ENCODE data around the gene SRSF1. TPM values are rescaled to one million over a fixed set of nuclear protein-coding genes. Genes with fewer than 3 reads are reported as not detected.

Gene SRSF1
- total RNA-seq, 2 experiments from 2014 or later, result 115 to 121 TPM

DNA sequence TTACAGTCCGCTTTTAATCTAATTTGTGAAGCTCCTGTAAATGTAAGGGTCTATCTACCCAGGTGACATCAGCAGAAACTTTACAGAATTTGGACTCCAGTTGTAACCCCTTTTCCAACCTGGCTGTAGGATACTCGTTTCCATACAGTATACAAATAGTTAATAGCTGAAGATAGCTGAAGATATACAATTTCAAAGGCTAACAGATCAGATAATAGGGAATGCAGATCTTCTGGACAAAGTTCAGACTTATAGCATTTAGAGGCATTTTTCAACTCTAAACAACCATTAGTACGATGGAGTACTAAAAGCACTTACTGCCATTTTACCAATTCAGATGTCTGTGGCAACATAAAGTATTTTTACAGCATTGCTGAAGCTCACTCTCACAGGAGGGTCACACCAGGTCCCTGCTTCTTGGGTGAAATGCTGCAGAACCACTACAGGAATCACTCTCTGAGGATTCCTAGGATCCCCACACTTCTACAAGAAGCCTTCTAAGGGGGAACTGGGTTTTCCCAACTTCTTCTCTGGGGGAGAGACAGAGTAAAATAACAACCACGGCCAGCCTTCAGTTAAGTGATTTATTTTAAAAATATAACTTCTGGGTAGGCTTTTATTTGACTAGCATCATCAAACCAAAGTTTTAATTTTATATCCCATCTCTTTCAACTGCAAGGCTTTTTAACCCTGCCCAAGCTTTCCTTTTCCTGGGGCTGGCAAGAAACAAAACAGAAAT, 21.9 kb downstream of the SRSF1 start:
- intact Hi-C loops (cut with DNase I, micrococcal nuclease), result loop anchor here (5.0 kb wide), 3 partner anchors 33 to 367 kb away; partner anchors contain the start of genes DYNLL2 (in 1 of the 2) and SUPT4H1 (in 1 of the 2)
- H3K4me3 ChIP-seq (ENCODE audit: low read length), result no peak overlapping the region
- Mint-ChIP-seq H3K4me3 (peak overlapping the region; percentile 76), H3K27me3 (no peaks in the 10 kb centered on the region), H3K27ac (peak overlapping the region; percentile 76), H3K4me1 (ENCODE audit: low read depth) (peaks cover 86% of the 10 kb centered on the region), H3K9me3 (no peaks in the 10 kb centered on the region), H3K36me3 (ENCODE audit: low read depth) (peaks cover 75% of the 10 kb centered on the region)
- H3K27me3 ChIP-seq (ENCODE audit: control insufficient read depth in 1 of 2, insufficient read depth in 2 of 2, low read length in 2 of 2), result no peaks in the 10 kb centered on the region
- TF ChIP-seq, protein P1, sequence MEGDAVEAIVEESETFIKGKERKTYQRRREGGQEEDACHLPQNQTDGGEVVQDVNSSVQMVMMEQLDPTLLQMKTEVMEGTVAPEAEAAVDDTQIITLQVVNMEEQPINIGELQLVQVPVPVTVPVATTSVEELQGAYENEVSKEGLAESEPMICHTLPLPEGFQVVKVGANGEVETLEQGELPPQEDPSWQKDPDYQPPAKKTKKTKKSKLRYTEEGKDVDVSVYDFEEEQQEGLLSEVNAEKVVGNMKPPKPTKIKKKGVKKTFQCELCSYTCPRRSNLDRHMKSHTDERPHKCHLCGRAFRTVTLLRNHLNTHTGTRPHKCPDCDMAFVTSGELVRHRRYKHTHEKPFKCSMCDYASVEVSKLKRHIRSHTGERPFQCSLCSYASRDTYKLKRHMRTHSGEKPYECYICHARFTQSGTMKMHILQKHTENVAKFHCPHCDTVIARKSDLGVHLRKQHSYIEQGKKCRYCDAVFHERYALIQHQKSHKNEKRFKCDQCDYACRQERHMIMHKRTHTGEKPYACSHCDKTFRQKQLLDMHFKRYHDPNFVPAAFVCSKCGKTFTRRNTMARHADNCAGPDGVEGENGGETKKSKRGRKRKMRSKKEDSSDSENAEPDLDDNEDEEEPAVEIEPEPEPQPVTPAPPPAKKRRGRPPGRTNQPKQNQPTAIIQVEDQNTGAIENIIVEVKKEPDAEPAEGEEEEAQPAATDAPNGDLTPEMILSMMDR (IDR thresholded peaks at IDR 0.05), result no peak
- H3K4me1 ChIP-seq (ENCODE audit: insufficient read depth, low read length), result peaks cover 32% of the 10 kb centered on the region
- DNase-seq, result no peak
- ATAC-seq (ENCODE audit: poor library complexity), result no peak
- H3K36me3 ChIP-seq (ENCODE audit: insufficient read depth, low read length), result peaks cover 29% of the 10 kb centered on the region
- POLR2A ChIA-PET, result interaction anchor here (0.6 to 3.6 kb wide), 5 partner anchors 8 to 29 kb away, joined by 3 to 26 read pairs (median 5); partner anchors contain the start of genes CUEDC1 and SRSF1
- CTCF ChIA-PET, result interaction anchor here (0.9 to 2.1 kb wide), 6 partner anchors 10 to 93 kb away, joined by 3 to 8 read pairs (median 6); partner anchors contain the start of genes CUEDC1 and SRSF1
- H3K9me3 ChIP-seq (ENCODE audit: control insufficient read depth in 1 of 2, insufficient read depth in 1 of 2, low read length in 2 of 2), result no peaks in the 10 kb centered on the region
- H3K27ac ChIP-seq (ENCODE audit: low read depth in 1 of 2, low read length in 2 of 2), result peak overlapping the region in 1 of 2 donors; percentile 3

GRCh38 chr17:57984261-57984890, 22.7 kb downstream of the SRSF1 start:
- POLR2A ChIA-PET, result interaction anchor here (0.6 to 3.6 kb wide), 3 partner anchors 9 to 22 kb away, joined by 3 to 26 read pairs (median 12); partner anchors contain the start of gene SRSF1
- TF ChIP-seq, protein P1 (IDR thresholded peaks at IDR 0.05), result no peak
- Mint-ChIP-seq H3K27me3 (no peaks in the 10 kb centered on the region), H3K27ac (peak overlapping the region; percentile 76), H3K36me3 (ENCODE audit: low read depth) (peaks cover 83% of the 10 kb centered on the region), H3K9me3 (no peaks in the 10 kb centered on the region), H3K4me3 (peak overlapping the region; percentile 76), H3K4me1 (ENCODE audit: low read depth) (peaks cover 79% of the 10 kb centered on the region)
- no peak for ATAC-seq (ENCODE audit: poor library complexity)
- DNase-seq, result no peak
- Histone ChIP-seq H3K27ac (ENCODE audit: low read depth in 1 of 2, low read length in 2 of 2) (no peak overlapping the region), H3K27me3 (ENCODE audit: control insufficient read depth in 1 of 2, insufficient read depth in 2 of 2, low read length in 2 of 2) (no peaks in the 10 kb centered on the region), H3K4me3 (ENCODE audit: low read length) (no peak overlapping the region), H3K36me3 (ENCODE audit: insufficient read depth, low read length) (peaks cover 36% of the 10 kb centered on the region), H3K4me1 (ENCODE audit: insufficient read depth, low read length) (peaks cover 32% of the 10 kb centered on the region), H3K9me3 (ENCODE audit: control insufficient read depth in 1 of 2, insufficient read depth in 1 of 2, low read length in 2 of 2) (no peaks in the 10 kb centered on the region)
- CTCF ChIA-PET, result interaction anchor here (0.9 to 1.6 kb wide), 3 partner anchors 9 to 22 kb away, joined by 3 to 8 read pairs (median 4); partner anchors contain the start of gene SRSF1
- intact Hi-C loops (cut with DNase I, micrococcal nuclease), result no loop called here

DNA sequence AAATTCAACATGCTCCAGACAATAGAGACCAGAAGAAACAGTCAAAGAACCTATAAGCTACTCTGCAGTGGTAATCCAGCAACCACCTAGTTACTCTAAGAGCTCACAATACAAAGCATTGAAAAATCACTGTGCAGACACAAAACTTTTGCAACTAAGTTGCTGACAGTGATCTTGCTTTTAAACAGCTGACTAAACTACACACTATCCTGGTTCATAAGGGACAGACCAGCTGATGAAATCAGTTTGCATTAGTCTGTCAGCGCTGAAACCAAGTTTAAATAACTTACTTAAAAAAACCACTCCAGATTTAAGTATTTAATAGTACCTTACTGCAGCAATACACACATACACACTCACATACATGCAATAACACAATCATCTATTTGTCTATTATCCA, 23.6 kb downstream of the SRSF1 start:
- peak overlapping the region; percentile 76 for H3K27ac Mint-ChIP-seq
- H3K27me3 Mint-ChIP-seq, result no peaks in the 10 kb centered on the region
- H3K4me3 ChIP-seq (ENCODE audit: low read length), result no peak overlapping the region
- TF ChIP-seq, protein P1 (IDR thresholded peaks at IDR 0.05), result no peak
- peak overlapping the region; percentile 61 for H3K4me3 Mint-ChIP-seq
- DNase-seq (no peak), ATAC-seq (ENCODE audit: poor library complexity) (no peak)
- H3K27me3 ChIP-seq (ENCODE audit: control insufficient read depth in 1 of 2, insufficient read depth in 2 of 2, low read length in 2 of 2), result no peaks in the 10 kb centered on the region
- H3K36me3 Mint-ChIP-seq (ENCODE audit: low read depth), result peaks cover 86% of the 10 kb centered on the region
- intact Hi-C loops (cut with DNase I, micrococcal nuclease), result no loop called here
- peaks cover 25% of the 10 kb centered on the region for H3K4me1 ChIP-seq (ENCODE audit: insufficient read depth, low read length)
- no peaks in the 10 kb centered on the region for H3K9me3 ChIP-seq (ENCODE audit: control insufficient read depth in 1 of 2, insufficient read depth in 1 of 2, low read length in 2 of 2)
- H3K27ac ChIP-seq (ENCODE audit: low read depth in 1 of 2, low read length in 2 of 2), result no peak overlapping the region
- peaks cover 44% of the 10 kb centered on the region for H3K36me3 ChIP-seq (ENCODE audit: insufficient read depth, low read length)
- ChIA-PET POLR2A (interaction anchor here (2.0 kb wide), 1 partner anchor 24 kb away, joined by 8 read pairs; the partner anchor contains the start of gene SRSF1), CTCF (interaction anchor here (1.6 kb wide), 1 partner anchor 16 kb away, joined by 8 read pairs; no protein-coding TSS in a partner anchor)
- no peaks in the 10 kb centered on the region for H3K9me3 Mint-ChIP-seq
- peaks cover 70% of the 10 kb centered on the region for H3K4me1 Mint-ChIP-seq (ENCODE audit: low read depth)

Data from CD4-positive, alpha-beta T cell (primary cell).